B cell (primary cell): ENCODE data around the gene KLF3. TPM values are rescaled to one million over a fixed set of nuclear protein-coding genes. Genes with fewer than 3 reads are reported as not detected.

Experiments
- ATAC-seq: fragments of 200-7000 bp; cut with Tn5 transposase; one replicate; pipeline ENCODE4 v1.10.0; 2021; ENCODE audit warnings: low read depth, mild to moderate bottlenecking, moderate number of reproducible peaks, moderate library complexity
- CTCF ChIA-PET: fragments of 350-600 bp; sonication (Branson Sonifier 250); formaldehyde crosslinking; loops from one replicate; lab custom pipeline; 2021; ENCODE audit warnings: antibody characterized with exemption, inconsistent platforms; lab: Charles Lee
- POLR2A ChIA-PET: fragments of 350-600 bp; sonication (Branson Sonifier 250); formaldehyde crosslinking; loops from one replicate; lab custom pipeline; 2021; ENCODE audit warnings: antibody characterized with exemption; lab: Charles Lee
- DNase-seq: peaks from one replicate; pipeline ENCODE4 v3.0.0; 2013
- H2AFZ ChIP-seq: 2 replicates; pipeline ENCODE4 v1.6.1; 2012; ENCODE audit warnings: mild to moderate bottlenecking, low read depth, low read length; ENCODE audit not compliant: insufficient read depth, poor library complexity, severe bottlenecking
- H3K27ac ChIP-seq, 2 donors: 1 replicate in 1 of 2; 2 replicates in 1 of 2; pipeline ENCODE4 v1.5.1; 2012 to 2013; ENCODE audit warnings: low read length in 2 of 2, mild to moderate bottlenecking in 2 of 2, moderate library complexity in 1 of 2
- H3K27me3 ChIP-seq, 4 experiments: fragments of 200-600 bp in 1 of 4; sonication (generic) in 1 of 4; replicated peaks in 1 of 4; 1 replicate in 2 of 4; 2 replicates in 2 of 4; pipeline versions ENCODE4 v1.6.1 to v1.7.0; 2013 to 2016; ENCODE audit warnings: low read length in 3 of 4, mild to moderate bottlenecking in 2 of 4, mixed read lengths in 1 of 4, moderate library complexity in 1 of 4; ENCODE audit not compliant: insufficient read depth in 4 of 4, control insufficient read depth in 3 of 4; ENCODE audit errors: control extremely low read depth in 1 of 4
- H3K36me3 ChIP-seq, 2 experiments: replicated peaks in 1 of 2; 1 replicate in 1 of 2; 2 replicates in 1 of 2; pipeline versions ENCODE4 v1.6.1 to v1.7.1; 2013; ENCODE audit warnings: low read length in 1 of 2; ENCODE audit not compliant: insufficient read depth in 2 of 2, control insufficient read depth in 1 of 2; ENCODE audit errors: control extremely low read depth in 1 of 2, extremely low read depth in 1 of 2
- H3K4me1 ChIP-seq, 2 donors: fragments of 200-600 bp in 1 of 2; sonication (generic) in 1 of 2; 1 replicate in 1 of 2; 2 replicates in 1 of 2; pipeline versions ENCODE4 v1.5.1 to v1.6.1; 2013 to 2017; ENCODE audit warnings: low read length in 2 of 2; ENCODE audit not compliant: control insufficient read depth in 2 of 2, insufficient read depth in 2 of 2
- H3K4me2 ChIP-seq: replicated peaks from 2 replicates; pipeline ENCODE3; 2012; ENCODE audit warnings: mild to moderate bottlenecking, low read depth, low read length; ENCODE audit not compliant: poor library complexity, severe bottlenecking
- H3K4me3 ChIP-seq, 5 experiments: fragments of 200-600 bp in 1 of 5; sonication (generic) in 1 of 5; 1 replicate in 3 of 5; 2 replicates in 2 of 5; pipeline versions ENCODE4 v1.5.1 to v1.7.0; 2011 to 2016; ENCODE audit warnings: low read length in 4 of 5, mild to moderate bottlenecking in 4 of 5, low read depth in 2 of 5, control low read depth in 1 of 5, moderate library complexity in 1 of 5; ENCODE audit not compliant: insufficient read depth in 1 of 5; ENCODE audit errors: control extremely low read depth in 1 of 5, extremely low read depth in 1 of 5
- H3K79me2 ChIP-seq: fragments of 200-600 bp; sonication (generic); one replicate; pipeline ENCODE4 v1.6.0; 2016; ENCODE audit warnings: low read length; ENCODE audit not compliant: control insufficient read depth, insufficient read depth
- H3K9ac ChIP-seq: fragments of 200-600 bp; sonication (generic); 2 replicates; pipeline ENCODE4 v1.6.1; 2017; ENCODE audit warnings: mild to moderate bottlenecking, low read length, moderate library complexity
- H3K9me3 ChIP-seq, 3 donors: one replicate each; pipeline versions ENCODE4 v1.6.1 to v1.7.1; 2013; ENCODE audit warnings: low read length in 2 of 3; ENCODE audit not compliant: control insufficient read depth in 2 of 3, insufficient read depth in 1 of 3; ENCODE audit errors: control extremely low read depth in 1 of 3
- H4K20me1 ChIP-seq: 2 replicates; pipeline ENCODE4 v1.6.0; 2012; ENCODE audit warnings: mild to moderate bottlenecking, low read length; ENCODE audit not compliant: insufficient read depth, control insufficient read depth, poor library complexity, severe bottlenecking
- H3K27ac Mint-ChIP-seq: one replicate; pipeline ENCODE4 v1.8.0; 2021; ENCODE audit warnings: mixed read lengths
- H3K27me3 Mint-ChIP-seq: one replicate; pipeline ENCODE4 v1.8.0; 2021; ENCODE audit warnings: mixed read lengths
- H3K4me1 Mint-ChIP-seq: one replicate; pipeline ENCODE4 v1.8.0; 2021; ENCODE audit warnings: mixed read lengths
- H3K4me3 Mint-ChIP-seq: one replicate; pipeline ENCODE4 v1.8.0; 2021; ENCODE audit warnings: mixed read lengths
- H3K9me3 Mint-ChIP-seq: one replicate; pipeline ENCODE4 v1.8.0; 2022; ENCODE audit warnings: mixed read lengths; ENCODE audit not compliant: insufficient read depth
- EZH2 ChIP-seq: IDR thresholded peaks from 2 replicates; pipeline ENCODE4 v1.6.1; 2012; ENCODE audit warnings: borderline replicate concordance, low read depth, mild to moderate bottlenecking, moderate library complexity, low read length; ENCODE audit not compliant: insufficient read depth, poor library complexity, severe bottlenecking
- WGBS: methylation state at CpG from one replicate; pipeline ENCODE4 v1.1.5; 2013; ENCODE audit warnings: missing lambda C conversion rate; ENCODE audit not compliant: insufficient coverage; 5-methylcytosine and 5-hydroxymethylcytosine counted together
- intact Hi-C: fragments of 100-400 bp; cut with micrococcal nuclease; formaldehyde crosslinking; loops from one replicate; pipeline ENCODE4 v1.10.0; 2022
- polyA plus RNA-seq: library from polyadenylated mRNA; depleted of rRNA; stranded (reverse); fragments of >200 nt; gene quantifications from 2 replicates; pipeline ENCODE4 v1.2.3, GENCODE V29; 2012
- total RNA-seq, 2 donors: library from RNA; stranded (reverse); fragments of 120-200 nt in 1 of 2; gene quantifications; 1 replicate in 1 of 2; 2 replicates in 1 of 2; pipeline versions ENCODE4 v1.2.3 to v1.2.4, GENCODE V29; 2013 to 2022
- TF ChIP-seq, protein P1 (sequence below): fragments of 200-600 bp; IDR thresholded peaks from one replicate; pipeline ENCODE4 v1.8.0; 2022; ENCODE audit warnings: antibody characterized with exemption, mild to moderate bottlenecking

KLF3 gene
- total and polyA plus RNA-seq, 2 donors (not counting 1 experiment from before 2014, with no cell fraction given): 32.9 to 51.9 TPM

DNA sequence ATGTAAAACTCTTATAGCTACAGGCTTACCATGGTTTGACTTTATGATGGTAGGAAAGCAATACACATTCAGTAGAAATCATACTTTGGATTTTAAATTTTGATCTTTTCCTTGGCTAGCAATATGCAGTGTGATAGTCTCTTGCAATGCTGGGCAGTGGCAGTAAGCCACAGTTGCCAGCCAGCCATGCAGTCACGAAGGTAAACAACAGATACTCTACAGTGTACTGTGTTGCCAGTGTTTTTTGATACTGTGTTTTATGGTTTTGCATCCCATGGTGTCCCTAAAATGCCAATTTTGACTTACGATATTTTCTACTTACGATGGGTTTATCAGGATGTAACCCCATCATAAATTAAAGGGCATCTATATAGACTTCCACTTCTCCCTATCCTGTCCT lies 24.8 kb upstream of the KLF3 start:
- Histone ChIP-seq H3K27ac (no peak overlapping the region), H3K9ac (no peak overlapping the region), H3K79me2 (no peaks in the 10 kb centered on the region), H3K27me3 (peaks cover 0 to 4% (median 0%) of the 10 kb centered on the region in 4 experiments), H2AFZ (no peak overlapping the region), H3K36me3 (no peaks in the 10 kb centered on the region), H3K4me3 (no peak overlapping the region), H3K4me1 (no peaks in the 10 kb centered on the region), H3K4me2 (no peak overlapping the region), H4K20me1 (no peaks in the 10 kb centered on the region), H3K9me3 (peaks cover 0 to 4% (median 0%) of the 10 kb centered on the region in 3 donors)
- ATAC-seq (no peak), DNase-seq (no peak)
- ChIA-PET POLR2A (no interaction called here), CTCF (interaction anchor here (0.5 kb wide), 1 partner anchor 867 kb away, joined by 3 read pairs; no protein-coding TSS in a partner anchor)
- TF ChIP-seq, protein P1, sequence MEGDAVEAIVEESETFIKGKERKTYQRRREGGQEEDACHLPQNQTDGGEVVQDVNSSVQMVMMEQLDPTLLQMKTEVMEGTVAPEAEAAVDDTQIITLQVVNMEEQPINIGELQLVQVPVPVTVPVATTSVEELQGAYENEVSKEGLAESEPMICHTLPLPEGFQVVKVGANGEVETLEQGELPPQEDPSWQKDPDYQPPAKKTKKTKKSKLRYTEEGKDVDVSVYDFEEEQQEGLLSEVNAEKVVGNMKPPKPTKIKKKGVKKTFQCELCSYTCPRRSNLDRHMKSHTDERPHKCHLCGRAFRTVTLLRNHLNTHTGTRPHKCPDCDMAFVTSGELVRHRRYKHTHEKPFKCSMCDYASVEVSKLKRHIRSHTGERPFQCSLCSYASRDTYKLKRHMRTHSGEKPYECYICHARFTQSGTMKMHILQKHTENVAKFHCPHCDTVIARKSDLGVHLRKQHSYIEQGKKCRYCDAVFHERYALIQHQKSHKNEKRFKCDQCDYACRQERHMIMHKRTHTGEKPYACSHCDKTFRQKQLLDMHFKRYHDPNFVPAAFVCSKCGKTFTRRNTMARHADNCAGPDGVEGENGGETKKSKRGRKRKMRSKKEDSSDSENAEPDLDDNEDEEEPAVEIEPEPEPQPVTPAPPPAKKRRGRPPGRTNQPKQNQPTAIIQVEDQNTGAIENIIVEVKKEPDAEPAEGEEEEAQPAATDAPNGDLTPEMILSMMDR: no peak
- no peak for TF ChIP-seq EZH2
- no peaks in the 10 kb centered on the region for H3K9me3 Mint-ChIP-seq
- H3K4me1 Mint-ChIP-seq: no peaks in the 10 kb centered on the region
- no peak overlapping the region for H3K27ac Mint-ChIP-seq
- intact Hi-C loops: no loop called here
- whole genome bisulfite sequencing: no CpG with 5 or more reads among the region's 3 CpGs
- peaks cover 22% of the 10 kb centered on the region for H3K27me3 Mint-ChIP-seq
- H3K4me3 Mint-ChIP-seq: no peak overlapping the region

DNA sequence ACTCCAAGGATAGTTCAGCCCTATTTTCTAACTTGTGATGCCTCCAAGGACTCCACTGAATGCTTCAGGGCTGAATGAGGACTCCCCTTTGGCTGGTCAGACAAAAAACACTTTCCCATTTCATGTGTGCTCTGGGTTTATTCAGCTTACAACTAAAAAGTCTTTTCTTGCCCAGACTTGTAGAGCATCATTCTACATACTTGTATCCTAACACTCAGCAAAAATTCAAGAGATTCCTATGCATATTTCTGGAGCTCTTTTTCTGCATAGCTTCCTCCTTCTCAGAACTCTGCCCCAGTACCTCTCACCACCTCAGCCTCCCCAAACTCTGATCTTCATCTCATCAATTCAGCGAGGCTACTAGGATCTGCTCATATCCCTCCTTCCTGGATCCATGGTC lies 22.2 kb upstream of the KLF3 start:
- POLR2A ChIA-PET: no interaction called here
- H3K4me3 ChIP-seq: no peak overlapping the region
- H3K36me3 ChIP-seq: no peaks in the 10 kb centered on the region
- TF ChIP-seq EZH2: no peak
- TF ChIP-seq, protein P1: no peak
- no peak overlapping the region for H3K9ac ChIP-seq
- no peaks in the 10 kb centered on the region for H3K4me1 ChIP-seq
- Mint-ChIP-seq H3K4me3 (no peak overlapping the region), H3K27ac (no peak overlapping the region), H3K9me3 (peaks cover 2% of the 10 kb centered on the region), H3K4me1 (peaks cover 2% of the 10 kb centered on the region), H3K27me3 (peaks cover 25% of the 10 kb centered on the region)
- H3K4me2 ChIP-seq: no peak overlapping the region
- 100% methylated on average over 1 of the region's 1 CpG for WGBS
- DNase-seq (no peak), ATAC-seq (no peak)
- H3K9me3 ChIP-seq: peaks cover 0 to 4% (median 0%) of the 10 kb centered on the region in 3 donors
- intact Hi-C loops: no loop called here
- peaks cover 0 to 4% (median 0%) of the 10 kb centered on the region in 4 experiments for H3K27me3 ChIP-seq
- no peaks in the 10 kb centered on the region for H3K79me2 ChIP-seq
- no peak overlapping the region for H2AFZ ChIP-seq
- H3K27ac ChIP-seq: no peak overlapping the region
- no peaks in the 10 kb centered on the region for H4K20me1 ChIP-seq
- CTCF ChIA-PET: no interaction called here
